ENCODE data around the gene FZD1.

DNA sequence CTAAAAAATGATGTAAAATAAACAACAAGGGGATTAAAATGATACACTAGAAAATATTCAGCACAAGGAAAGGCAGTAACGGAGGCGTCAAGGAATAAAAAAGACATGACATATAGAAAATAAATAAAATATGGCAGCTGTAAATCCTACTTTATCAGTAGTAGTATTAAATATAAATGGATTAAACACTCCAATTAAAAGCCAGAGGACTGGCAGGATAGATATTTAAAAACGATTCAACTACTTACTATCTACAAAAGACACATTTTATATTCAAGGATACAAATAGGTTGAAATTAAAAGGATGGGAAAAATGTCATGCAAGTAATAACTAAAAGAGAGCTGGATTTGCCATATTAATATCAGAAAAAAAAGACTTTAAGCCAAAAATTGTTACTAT lies 43.2 kb downstream of the FZD1 start:
- TF ChIP-seq, protein P1, sequence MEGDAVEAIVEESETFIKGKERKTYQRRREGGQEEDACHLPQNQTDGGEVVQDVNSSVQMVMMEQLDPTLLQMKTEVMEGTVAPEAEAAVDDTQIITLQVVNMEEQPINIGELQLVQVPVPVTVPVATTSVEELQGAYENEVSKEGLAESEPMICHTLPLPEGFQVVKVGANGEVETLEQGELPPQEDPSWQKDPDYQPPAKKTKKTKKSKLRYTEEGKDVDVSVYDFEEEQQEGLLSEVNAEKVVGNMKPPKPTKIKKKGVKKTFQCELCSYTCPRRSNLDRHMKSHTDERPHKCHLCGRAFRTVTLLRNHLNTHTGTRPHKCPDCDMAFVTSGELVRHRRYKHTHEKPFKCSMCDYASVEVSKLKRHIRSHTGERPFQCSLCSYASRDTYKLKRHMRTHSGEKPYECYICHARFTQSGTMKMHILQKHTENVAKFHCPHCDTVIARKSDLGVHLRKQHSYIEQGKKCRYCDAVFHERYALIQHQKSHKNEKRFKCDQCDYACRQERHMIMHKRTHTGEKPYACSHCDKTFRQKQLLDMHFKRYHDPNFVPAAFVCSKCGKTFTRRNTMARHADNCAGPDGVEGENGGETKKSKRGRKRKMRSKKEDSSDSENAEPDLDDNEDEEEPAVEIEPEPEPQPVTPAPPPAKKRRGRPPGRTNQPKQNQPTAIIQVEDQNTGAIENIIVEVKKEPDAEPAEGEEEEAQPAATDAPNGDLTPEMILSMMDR (IDR thresholded peaks at IDR 0.05; ENCODE audit: insufficient read depth, low read length): no peak
- TF ChIP-seq, protein P2, sequence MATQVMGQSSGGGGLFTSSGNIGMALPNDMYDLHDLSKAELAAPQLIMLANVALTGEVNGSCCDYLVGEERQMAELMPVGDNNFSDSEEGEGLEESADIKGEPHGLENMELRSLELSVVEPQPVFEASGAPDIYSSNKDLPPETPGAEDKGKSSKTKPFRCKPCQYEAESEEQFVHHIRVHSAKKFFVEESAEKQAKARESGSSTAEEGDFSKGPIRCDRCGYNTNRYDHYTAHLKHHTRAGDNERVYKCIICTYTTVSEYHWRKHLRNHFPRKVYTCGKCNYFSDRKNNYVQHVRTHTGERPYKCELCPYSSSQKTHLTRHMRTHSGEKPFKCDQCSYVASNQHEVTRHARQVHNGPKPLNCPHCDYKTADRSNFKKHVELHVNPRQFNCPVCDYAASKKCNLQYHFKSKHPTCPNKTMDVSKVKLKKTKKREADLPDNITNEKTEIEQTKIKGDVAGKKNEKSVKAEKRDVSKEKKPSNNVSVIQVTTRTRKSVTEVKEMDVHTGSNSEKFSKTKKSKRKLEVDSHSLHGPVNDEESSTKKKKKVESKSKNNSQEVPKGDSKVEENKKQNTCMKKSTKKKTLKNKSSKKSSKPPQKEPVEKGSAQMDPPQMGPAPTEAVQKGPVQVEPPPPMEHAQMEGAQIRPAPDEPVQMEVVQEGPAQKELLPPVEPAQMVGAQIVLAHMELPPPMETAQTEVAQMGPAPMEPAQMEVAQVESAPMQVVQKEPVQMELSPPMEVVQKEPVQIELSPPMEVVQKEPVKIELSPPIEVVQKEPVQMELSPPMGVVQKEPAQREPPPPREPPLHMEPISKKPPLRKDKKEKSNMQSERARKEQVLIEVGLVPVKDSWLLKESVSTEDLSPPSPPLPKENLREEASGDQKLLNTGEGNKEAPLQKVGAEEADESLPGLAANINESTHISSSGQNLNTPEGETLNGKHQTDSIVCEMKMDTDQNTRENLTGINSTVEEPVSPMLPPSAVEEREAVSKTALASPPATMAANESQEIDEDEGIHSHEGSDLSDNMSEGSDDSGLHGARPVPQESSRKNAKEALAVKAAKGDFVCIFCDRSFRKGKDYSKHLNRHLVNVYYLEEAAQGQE (IDR thresholded peaks at IDR 0.05; ENCODE audit: insufficient replicate concordance, low read depth): no peak
- TF ChIP-seq POLR2AphosphoS5 (IDR thresholded peaks at IDR 0.05; ENCODE audit: low read depth): no peak

All from HL-60 (cell line).